ENCODE measurements around the gene YPEL1. TPM values are rescaled to one million over a fixed set of nuclear protein-coding genes. Genes with fewer than 3 reads are reported as not detected.

The YPEL1 gene
- total RNA-seq, 5 donors from 2014 or later (not counting 1 experiment from before 2014, with no cell fraction given) = 8.2 to 12.6 (median 9.9) TPM

DNA sequence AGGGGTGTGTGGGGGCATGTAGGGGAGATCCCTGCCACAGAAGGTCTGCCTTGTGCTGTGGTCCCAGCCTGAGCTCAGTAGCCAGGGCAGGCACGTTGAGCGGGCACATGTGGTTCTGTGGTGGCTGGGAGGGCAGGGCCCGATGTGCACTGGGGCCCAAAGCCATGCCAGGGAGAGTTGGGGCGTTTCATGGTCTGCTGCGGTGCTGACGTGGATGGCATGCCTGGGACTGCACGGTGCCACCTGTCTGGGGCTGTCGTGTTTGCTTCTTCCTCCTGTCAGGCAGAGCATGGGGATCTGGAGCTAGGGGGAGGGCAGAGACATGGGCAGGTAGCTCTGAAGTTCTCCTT, 50.5 kb downstream of the YPEL1 start:
- Histone ChIP-seq H3K9me3 (no peaks in the 10 kb centered on the region), H3K4me1 (ENCODE audit: control insufficient read depth in 1 of 2, extremely low read depth in 1 of 2, insufficient read depth in 2 of 2, low read length in 2 of 2) (peaks cover 0 to under 1% of the 10 kb centered on the region in 2 experiments), H3K4me3 (ENCODE audit: control insufficient read depth in 1 of 2, extremely low read depth in 1 of 2, low read length in 1 of 2) (no peak overlapping the region), H3K36me3 (ENCODE audit: control insufficient read depth in 2 of 2, extremely low read depth in 1 of 2, insufficient read depth in 1 of 2, low read length in 1 of 2) (peaks cover 17 to 74% of the 10 kb centered on the region in 2 donors), H3K27ac (ENCODE audit: low read length) (no peak overlapping the region), H3K27me3 (replicated peaks in 1 of 2; ENCODE audit: control insufficient read depth in 2 of 2, extremely low read depth in 1 of 2, insufficient read depth in 2 of 2, low read length in 1 of 2) (no peaks in the 10 kb centered on the region)
- WGBS (ENCODE audit: insufficient coverage) = 96% methylated on average over 3 of the region's 8 CpGs
- no peak overlapping the region for H3K27ac Mint-ChIP-seq
- ChIA-PET POLR2A (no interaction called here), CTCF (no interaction called here)
- ATAC-seq (replicated peaks in 1 of 4) = no peak
- no peaks in the 10 kb centered on the region for H3K9me3 Mint-ChIP-seq
- peaks cover 0 to 9% (median 4%) of the 10 kb centered on the region in 3 donors for H3K4me1 Mint-ChIP-seq
- H3K27me3 Mint-ChIP-seq = no peaks in the 10 kb centered on the region
- DNase-seq = no peak
- peaks cover 22% of the 10 kb centered on the region for H3K36me3 Mint-ChIP-seq
- no peak overlapping the region for H3K4me3 Mint-ChIP-seq

DNA sequence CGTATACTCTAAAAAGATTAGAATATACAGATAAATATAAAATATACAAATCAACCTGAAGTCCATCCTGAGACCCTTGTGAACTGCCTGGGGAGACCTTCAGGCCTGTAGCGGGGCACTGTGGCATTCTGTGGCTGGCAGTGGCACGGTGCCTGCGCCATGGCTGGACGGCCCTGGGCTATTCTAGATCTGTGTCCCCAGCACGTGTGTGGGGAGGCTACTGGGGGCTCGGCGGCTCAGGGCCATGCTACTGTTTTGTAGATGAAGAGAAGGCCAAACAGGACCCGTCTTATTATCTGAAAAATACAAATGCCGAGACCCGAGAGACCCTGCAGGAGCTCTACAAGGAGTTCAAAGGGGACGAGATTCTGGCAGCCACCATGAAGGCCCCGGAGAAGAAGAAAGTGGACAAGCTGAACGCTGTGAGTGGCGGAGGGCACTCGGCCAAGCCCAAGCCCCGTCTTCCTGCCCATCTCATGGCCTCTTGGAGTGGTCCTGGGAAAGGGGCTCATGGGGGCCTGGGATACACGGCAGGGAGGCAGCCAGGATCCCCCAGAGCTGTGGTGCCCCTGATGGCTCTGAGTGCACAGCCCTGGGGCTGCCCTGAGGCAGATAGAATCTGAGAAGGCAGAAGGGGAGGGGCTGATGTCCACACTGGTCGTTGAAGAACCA, 51.0 kb downstream of the YPEL1 start:
- peaks cover 0 to 6% (median 2%) of the 10 kb centered on the region in 3 donors for H3K4me1 Mint-ChIP-seq
- no peaks in the 10 kb centered on the region for H3K9me3 Mint-ChIP-seq
- ATAC-seq (replicated peaks in 1 of 4) (no peak), DNase-seq (no peak)
- no peak overlapping the region for H3K4me3 ChIP-seq (ENCODE audit: control insufficient read depth in 1 of 2, extremely low read depth in 1 of 2, low read length in 1 of 2)
- H3K4me1 ChIP-seq (ENCODE audit: control insufficient read depth in 1 of 2, extremely low read depth in 1 of 2, insufficient read depth in 2 of 2, low read length in 2 of 2) = no peaks in the 10 kb centered on the region
- POLR2A ChIA-PET = no interaction called here
- no peaks in the 10 kb centered on the region for H3K27me3 Mint-ChIP-seq
- WGBS (ENCODE audit: insufficient coverage) = 97% methylated on average over 16 of the region's 19 CpGs
- peaks cover 20% of the 10 kb centered on the region for H3K36me3 Mint-ChIP-seq
- H3K9me3 ChIP-seq = no peaks in the 10 kb centered on the region
- H3K27me3 ChIP-seq (replicated peaks in 1 of 2; ENCODE audit: control insufficient read depth in 2 of 2, extremely low read depth in 1 of 2, insufficient read depth in 2 of 2, low read length in 1 of 2) = no peaks in the 10 kb centered on the region
- no peak overlapping the region for H3K27ac Mint-ChIP-seq
- no peak overlapping the region for H3K27ac ChIP-seq (ENCODE audit: low read length)
- CTCF ChIA-PET = no interaction called here
- H3K4me3 Mint-ChIP-seq = no peak overlapping the region
- peaks cover 17 to 74% of the 10 kb centered on the region in 2 donors for H3K36me3 ChIP-seq (ENCODE audit: control insufficient read depth in 2 of 2, extremely low read depth in 1 of 2, insufficient read depth in 1 of 2, low read length in 1 of 2)

DNA sequence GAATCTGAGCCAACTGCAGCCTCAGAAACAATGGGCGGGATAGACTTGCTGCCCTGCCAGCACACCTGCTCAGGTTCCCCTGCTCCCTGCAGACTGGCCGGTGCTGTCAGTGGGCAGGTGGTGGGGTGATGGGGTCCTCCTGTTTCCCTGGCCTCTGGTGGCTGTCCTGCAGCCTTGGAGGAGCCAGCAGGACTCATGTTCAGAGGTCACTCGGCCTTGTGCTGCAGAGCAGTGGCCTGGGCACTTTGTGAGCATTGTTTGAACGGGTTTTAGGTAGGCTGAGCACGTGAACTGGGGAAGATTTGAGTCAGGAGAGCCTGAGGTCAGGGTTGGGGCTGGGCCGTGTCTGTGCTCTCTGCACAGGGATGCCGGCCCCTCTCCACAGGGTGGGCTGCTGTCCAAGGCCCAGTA, 52.2 kb downstream of the YPEL1 start:
- H3K4me3 Mint-ChIP-seq = no peak overlapping the region
- CTCF ChIA-PET = no interaction called here
- Histone ChIP-seq H3K4me3 (ENCODE audit: control insufficient read depth in 1 of 2, extremely low read depth in 1 of 2, low read length in 1 of 2) (no peak overlapping the region), H3K4me1 (ENCODE audit: control insufficient read depth in 1 of 2, extremely low read depth in 1 of 2, insufficient read depth in 2 of 2, low read length in 2 of 2) (no peaks in the 10 kb centered on the region), H3K36me3 (ENCODE audit: control insufficient read depth in 2 of 2, extremely low read depth in 1 of 2, insufficient read depth in 1 of 2, low read length in 1 of 2) (peaks cover 17 to 69% of the 10 kb centered on the region in 2 donors), H3K27me3 (replicated peaks in 1 of 2; ENCODE audit: control insufficient read depth in 2 of 2, extremely low read depth in 1 of 2, insufficient read depth in 2 of 2, low read length in 1 of 2) (no peaks in the 10 kb centered on the region), H3K9me3 (no peaks in the 10 kb centered on the region), H3K27ac (ENCODE audit: low read length) (no peak overlapping the region)
- 94% methylated on average over 7 of the region's 7 CpGs for WGBS (ENCODE audit: insufficient coverage)
- ATAC-seq (replicated peaks in 1 of 4) = no peak
- DNase-seq = no peak
- no peaks in the 10 kb centered on the region for H3K9me3 Mint-ChIP-seq
- POLR2A ChIA-PET = no interaction called here
- H3K4me1 Mint-ChIP-seq = peaks cover 0 to 4% (median 0%) of the 10 kb centered on the region in 3 donors
- H3K27ac Mint-ChIP-seq = no peak overlapping the region
- H3K36me3 Mint-ChIP-seq = peaks cover 20% of the 10 kb centered on the region
- no peaks in the 10 kb centered on the region for H3K27me3 Mint-ChIP-seq

DNA sequence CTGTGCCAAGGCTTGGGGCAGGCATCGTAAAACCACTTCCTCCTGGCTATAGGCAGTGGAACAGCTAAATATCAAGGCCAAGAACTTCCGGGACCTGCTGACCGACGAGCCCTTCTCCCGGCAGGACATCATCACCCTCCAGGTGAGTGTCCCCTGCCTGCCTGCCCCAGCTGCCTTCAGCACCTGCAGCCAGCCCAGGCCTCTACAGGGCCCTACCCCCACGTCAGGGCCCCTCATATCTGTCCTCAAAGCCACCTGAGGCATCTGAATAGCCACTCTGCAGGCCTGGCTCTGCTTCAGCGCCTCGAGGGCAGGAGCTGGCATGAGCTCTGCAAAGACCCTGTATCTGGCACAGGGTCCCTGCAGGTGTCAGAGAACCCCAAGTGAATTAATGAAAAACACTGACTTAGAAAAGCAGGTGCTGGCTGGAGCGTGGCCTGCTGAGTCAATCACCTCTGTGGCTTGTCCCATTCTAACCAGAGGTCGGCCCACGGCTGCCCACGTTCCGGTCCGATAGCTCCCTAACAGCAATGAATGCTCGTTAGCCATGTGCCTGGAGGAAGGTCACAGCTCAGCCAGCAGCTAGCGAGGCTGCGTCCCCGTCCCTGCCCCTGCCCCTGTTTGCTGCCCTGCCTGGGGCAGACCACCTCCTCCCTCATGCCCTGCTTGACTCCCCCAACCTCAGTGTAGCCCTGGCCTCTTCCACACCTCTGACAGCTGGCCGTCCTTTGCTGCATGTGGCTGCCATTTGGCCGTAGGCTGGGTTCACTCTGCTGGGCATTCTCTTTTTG, 53.0 kb downstream of the YPEL1 start:
- Mint-ChIP-seq H3K27me3 (no peaks in the 10 kb centered on the region), H3K36me3 (peaks cover 21% of the 10 kb centered on the region), H3K9me3 (no peaks in the 10 kb centered on the region), H3K4me1 (peaks cover 0 to 4% (median 0%) of the 10 kb centered on the region in 3 donors), H3K27ac (no peak overlapping the region), H3K4me3 (no peak overlapping the region)
- H3K27ac ChIP-seq (ENCODE audit: low read length) = no peak overlapping the region
- H3K27me3 ChIP-seq (replicated peaks in 1 of 2; ENCODE audit: control insufficient read depth in 2 of 2, extremely low read depth in 1 of 2, insufficient read depth in 2 of 2, low read length in 1 of 2) = no peaks in the 10 kb centered on the region
- POLR2A ChIA-PET = no interaction called here
- H3K9me3 ChIP-seq = no peaks in the 10 kb centered on the region
- no peak overlapping the region for H3K4me3 ChIP-seq (ENCODE audit: control insufficient read depth in 1 of 2, extremely low read depth in 1 of 2, low read length in 1 of 2)
- ATAC-seq (replicated peaks in 1 of 4) (no peak), DNase-seq (no peak)
- no peaks in the 10 kb centered on the region for H3K4me1 ChIP-seq (ENCODE audit: control insufficient read depth in 1 of 2, extremely low read depth in 1 of 2, insufficient read depth in 2 of 2, low read length in 2 of 2)
- 96% methylated on average over 18 of the region's 20 CpGs for WGBS (ENCODE audit: insufficient coverage)
- CTCF ChIA-PET = no interaction called here
- peaks cover 20 to 60% of the 10 kb centered on the region in 2 donors for H3K36me3 ChIP-seq (ENCODE audit: control insufficient read depth in 2 of 2, extremely low read depth in 1 of 2, insufficient read depth in 1 of 2, low read length in 1 of 2)

DNA sequence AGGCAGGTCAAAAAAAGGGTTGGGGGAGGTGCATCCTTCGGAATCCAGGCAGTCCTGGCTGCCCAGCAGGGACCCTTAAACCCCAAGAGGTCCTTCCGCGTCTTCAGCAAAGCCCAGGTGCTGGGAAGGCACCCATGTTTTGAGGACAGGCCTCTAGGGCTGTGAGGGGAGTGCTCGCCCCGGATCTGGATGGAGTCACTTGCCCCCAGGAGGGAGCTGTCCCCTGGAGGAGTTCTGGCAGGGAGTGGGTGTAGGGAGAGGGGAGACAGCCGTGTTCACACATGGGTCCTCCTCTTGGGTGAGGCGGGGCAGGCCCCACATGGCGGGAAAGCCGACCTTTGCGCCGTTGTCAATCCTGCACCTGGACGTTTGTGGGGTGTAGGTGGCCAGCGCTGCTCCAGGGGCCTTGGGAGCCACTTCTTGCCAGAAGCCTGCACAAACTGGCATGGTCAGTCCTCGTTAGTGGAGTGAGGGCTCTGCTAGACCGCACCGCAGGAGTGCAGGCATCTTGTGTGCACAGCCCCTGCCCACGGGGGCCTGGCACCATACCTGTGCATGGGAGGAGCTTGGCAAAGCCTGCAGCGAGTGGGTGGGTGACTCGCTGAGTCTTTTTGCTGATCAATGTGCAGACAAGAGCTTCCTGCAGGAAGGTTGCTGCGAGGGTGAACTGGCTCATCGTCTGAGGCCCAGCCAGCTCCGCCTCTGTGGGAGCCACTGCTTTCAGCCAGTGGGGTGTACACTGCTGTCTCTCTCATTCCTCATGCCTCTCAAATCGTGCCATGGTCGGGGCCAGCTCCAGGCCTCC, 53.8 kb downstream of the YPEL1 start:
- ChIA-PET CTCF (no interaction called here), POLR2A (no interaction called here)
- no peaks in the 10 kb centered on the region for H3K4me1 ChIP-seq (ENCODE audit: control insufficient read depth in 1 of 2, extremely low read depth in 1 of 2, insufficient read depth in 2 of 2, low read length in 2 of 2)
- Mint-ChIP-seq H3K9me3 (no peaks in the 10 kb centered on the region), H3K4me3 (no peak overlapping the region), H3K27ac (no peak overlapping the region), H3K27me3 (no peaks in the 10 kb centered on the region), H3K4me1 (peaks cover 0 to 4% (median 0%) of the 10 kb centered on the region in 3 donors), H3K36me3 (peaks cover 21% of the 10 kb centered on the region)
- ATAC-seq (replicated peaks in 1 of 4) (no peak), DNase-seq (no peak)
- H3K27me3 ChIP-seq (replicated peaks in 1 of 2; ENCODE audit: control insufficient read depth in 2 of 2, extremely low read depth in 1 of 2, insufficient read depth in 2 of 2, low read length in 1 of 2) = no peaks in the 10 kb centered on the region
- whole genome bisulfite sequencing (ENCODE audit: insufficient coverage) = 87% methylated on average over 23 of the region's 24 CpGs
- H3K27ac ChIP-seq (ENCODE audit: low read length) = no peak overlapping the region
- H3K36me3 ChIP-seq (ENCODE audit: control insufficient read depth in 2 of 2, extremely low read depth in 1 of 2, insufficient read depth in 1 of 2, low read length in 1 of 2) = peaks cover 20 to 52% of the 10 kb centered on the region in 2 donors
- no peaks in the 10 kb centered on the region for H3K9me3 ChIP-seq
- no peak overlapping the region for H3K4me3 ChIP-seq (ENCODE audit: control insufficient read depth in 1 of 2, extremely low read depth in 1 of 2, low read length in 1 of 2)

DNA sequence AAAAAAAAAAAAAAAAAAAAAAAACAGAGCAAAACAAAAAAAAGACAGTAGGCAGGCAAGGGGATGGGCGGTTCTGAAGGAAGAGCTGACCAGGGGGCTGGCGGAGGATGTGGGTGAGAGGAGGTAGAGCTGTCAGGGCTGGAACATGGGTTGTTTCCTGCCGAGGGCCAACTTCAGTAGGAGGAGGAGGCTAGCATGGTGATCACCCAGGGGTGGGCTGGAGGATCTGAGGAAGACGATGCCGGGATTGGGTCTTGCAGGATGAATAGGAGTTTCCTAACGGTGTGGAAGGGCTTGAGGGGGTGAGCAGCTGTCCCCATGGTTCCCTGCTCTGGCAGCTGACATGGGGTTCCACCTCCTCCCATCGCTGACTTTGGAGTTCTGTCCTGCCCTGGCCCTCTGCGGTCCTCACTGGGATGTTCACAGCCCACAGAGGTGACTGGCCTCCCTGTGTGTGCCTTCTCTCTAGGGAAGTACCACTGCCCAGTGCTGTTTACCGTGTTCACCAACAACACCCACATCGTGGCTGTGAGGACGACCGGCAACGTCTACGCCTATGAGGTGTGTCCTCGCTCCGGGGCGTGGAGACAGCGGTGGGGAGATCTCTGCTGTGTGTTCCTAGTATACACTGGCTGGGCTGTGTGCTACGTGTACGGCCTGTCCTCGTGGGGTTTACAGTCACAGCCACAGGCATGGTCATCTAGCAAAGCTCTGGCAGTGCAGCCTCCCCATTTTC, 54.6 kb downstream of the YPEL1 start:
- CTCF ChIA-PET = no interaction called here
- H3K27ac Mint-ChIP-seq = no peak overlapping the region
- Histone ChIP-seq H3K27ac (ENCODE audit: low read length) (no peak overlapping the region), H3K4me3 (ENCODE audit: control insufficient read depth in 1 of 2, extremely low read depth in 1 of 2, low read length in 1 of 2) (no peak overlapping the region), H3K36me3 (ENCODE audit: control insufficient read depth in 2 of 2, extremely low read depth in 1 of 2, insufficient read depth in 1 of 2, low read length in 1 of 2) (peaks cover 16 to 47% of the 10 kb centered on the region in 2 donors), H3K4me1 (ENCODE audit: control insufficient read depth in 1 of 2, extremely low read depth in 1 of 2, insufficient read depth in 2 of 2, low read length in 2 of 2) (no peaks in the 10 kb centered on the region), H3K9me3 (no peaks in the 10 kb centered on the region), H3K27me3 (replicated peaks in 1 of 2; ENCODE audit: control insufficient read depth in 2 of 2, extremely low read depth in 1 of 2, insufficient read depth in 2 of 2, low read length in 1 of 2) (no peaks in the 10 kb centered on the region)
- peaks cover 0 to 4% (median 0%) of the 10 kb centered on the region in 3 donors for H3K4me1 Mint-ChIP-seq
- no peak overlapping the region for H3K4me3 Mint-ChIP-seq
- no peak for ATAC-seq (replicated peaks in 1 of 4)
- POLR2A ChIA-PET = no interaction called here
- no peaks in the 10 kb centered on the region for H3K27me3 Mint-ChIP-seq
- peaks cover 27% of the 10 kb centered on the region for H3K36me3 Mint-ChIP-seq
- no peaks in the 10 kb centered on the region for H3K9me3 Mint-ChIP-seq
- DNase-seq = peak in 1 of 35 experiments; percentile 4
- 89% methylated on average over 18 of the region's 21 CpGs for WGBS (ENCODE audit: insufficient coverage)

Measured in T-cell (primary cell).